H1 (cell line): Measurements from ENCODE around the gene PITPNM1. TPM values are rescaled to one million over a fixed set of nuclear protein-coding genes. Genes with fewer than 3 reads are reported as not detected.

Experiments
- CTCF ChIA-PET: fragments of 300-600 bp; sonication (Branson Sonifier 250); formaldehyde crosslinking; loops from one replicate; lab custom pipeline; 2021; ENCODE audit not compliant: partially characterized antibody; lab: Charles Lee
- POLR2A ChIA-PET: fragments of 300-600 bp; sonication (Branson Sonifier 250); formaldehyde crosslinking; loops from one replicate; lab custom pipeline; 2021; ENCODE audit warnings: inconsistent platforms; ENCODE audit not compliant: partially characterized antibody; lab: Charles Lee
- DNase-seq, 2 experiments: peaks; one replicate each; pipeline versions ENCODE4 v3.0.0 to v3.0.0-alpha.2; 2010 to 2022; ENCODE audit warnings: low spot score in 2 of 2, low read depth in 1 of 2, mixed read lengths in 1 of 2
- FAIRE-seq: peaks from 2 replicates; lab custom pipeline; 2011; peaks lifted over from hg19 to GRCh38; lab: Jason Lieb, UNC
- H2AFZ ChIP-seq: 2 replicates; pipeline ENCODE4 v1.8.1; 2012; ENCODE audit warnings: low read length, inconsistent platforms
- H2AK5ac ChIP-seq: 2 replicates; pipeline ENCODE4 v1.6.1; 2013; ENCODE audit warnings: low read depth, low read length
- H2BK120ac ChIP-seq: replicated peaks from 2 replicates; pipeline ENCODE3; 2013; ENCODE audit warnings: low read depth, low read length, inconsistent platforms
- H2BK12ac ChIP-seq: 2 replicates; pipeline ENCODE4 v1.6.1; 2013; ENCODE audit warnings: low read depth, low read length
- H2BK15ac ChIP-seq: 2 replicates; pipeline ENCODE4 v1.6.1; 2013; ENCODE audit warnings: low read length
- H2BK20ac ChIP-seq: 2 replicates; pipeline ENCODE4 v1.6.1; 2013; ENCODE audit warnings: low read length
- H2BK5ac ChIP-seq: 2 replicates; pipeline ENCODE4 v1.6.1; 2013; ENCODE audit warnings: low read depth, low read length
- H3K14ac ChIP-seq: 2 replicates; pipeline ENCODE4 v1.6.1; 2013; ENCODE audit warnings: inconsistent platforms; ENCODE audit not compliant: insufficient read length
- H3K18ac ChIP-seq: 2 replicates; pipeline ENCODE4 v1.6.1; 2013; ENCODE audit warnings: low read length; ENCODE audit errors: extremely low read depth
- H3K23ac ChIP-seq: 2 replicates; pipeline ENCODE4 v1.6.1; 2013; ENCODE audit warnings: inconsistent platforms; ENCODE audit not compliant: insufficient read length
- H3K23me2 ChIP-seq: 2 replicates; pipeline ENCODE4 v1.6.1; 2013; ENCODE audit warnings: low read depth, low read length
- H3K27ac ChIP-seq: 2 replicates; pipeline ENCODE4 v1.6.1; 2011; ENCODE audit warnings: low read depth, low read length, inconsistent platforms
- H3K27me3 ChIP-seq, 4 experiments: replicated peaks in 1 of 4; 1 replicate in 1 of 4; 2 replicates in 3 of 4; pipeline versions ENCODE4 v1.6.1 to v1.8.1; 2011 to 2013; ENCODE audit warnings: low read length in 3 of 4, mild to moderate bottlenecking in 3 of 4, inconsistent platforms in 2 of 4, mixed read lengths in 2 of 4, moderate library complexity in 1 of 4; ENCODE audit not compliant: control insufficient read depth in 3 of 4, insufficient read depth in 3 of 4; ENCODE audit errors: extremely low read depth in 1 of 4
- H3K36me3 ChIP-seq, 4 experiments: 2 replicates each; pipeline versions ENCODE4 v1.6.1 to v1.8.1; 2011 to 2013; ENCODE audit warnings: mild to moderate bottlenecking in 4 of 4, low read length in 3 of 4, moderate library complexity in 2 of 4, control low read depth in 1 of 4, inconsistent platforms in 1 of 4; ENCODE audit not compliant: insufficient read depth in 4 of 4, control insufficient read depth in 2 of 4
- H3K4ac ChIP-seq: replicated peaks from 2 replicates; pipeline ENCODE3; 2013; ENCODE audit warnings: low read length, low read depth, mixed read lengths, inconsistent platforms; ENCODE audit not compliant: insufficient read length
- H3K4me1 ChIP-seq, 4 experiments: replicated peaks in 1 of 4; 1 replicate in 1 of 4; 2 replicates in 3 of 4; pipeline versions ENCODE4 v1.6.1 to v1.8.1; 2011 to 2013; ENCODE audit warnings: low read length in 3 of 4, inconsistent platforms in 2 of 4, mixed read lengths in 1 of 4; ENCODE audit not compliant: insufficient read depth in 4 of 4, control insufficient read depth in 3 of 4
- H3K4me2 ChIP-seq, 2 experiments: 2 replicates each; pipeline versions ENCODE4 v1.6.1 to v1.8.1; 2011 to 2013; ENCODE audit warnings: low read depth in 2 of 2, low read length in 2 of 2, control low read depth in 1 of 2, inconsistent platforms in 1 of 2, mild to moderate bottlenecking in 1 of 2; ENCODE audit not compliant: insufficient read depth in 1 of 2
- H3K4me3 ChIP-seq, 4 experiments: fragments of 200-600, 300-600 bp in 1 of 4; sonication (generic), shearing (Covaris generic), sonication (Bioruptor Twin) in 1 of 4; 2 replicates each; pipeline versions ENCODE4 v1.5.1 to v1.8.1; 2011 to 2016; ENCODE audit warnings: low read length in 4 of 4, low read depth in 3 of 4, control low read depth in 2 of 4, inconsistent platforms in 2 of 4, mild to moderate bottlenecking in 2 of 4, mixed read lengths in 1 of 4, moderate library complexity in 1 of 4; ENCODE audit not compliant: insufficient read depth in 2 of 4; ENCODE audit errors: extremely low read depth in 1 of 4
- H3K56ac ChIP-seq: replicated peaks from 2 replicates; pipeline ENCODE3; 2013; ENCODE audit warnings: low read depth, mild to moderate bottlenecking, mixed read lengths, low read length, inconsistent platforms; ENCODE audit not compliant: insufficient read length
- H3K79me1 ChIP-seq: 2 replicates; pipeline ENCODE4 v1.6.1; 2013; ENCODE audit warnings: low read depth, low read length, control low read depth
- H3K79me2 ChIP-seq, 2 experiments: 2 replicates each; pipeline versions ENCODE4 v1.6.1 to v1.8.1; 2012 to 2013; ENCODE audit warnings: low read length in 2 of 2, mild to moderate bottlenecking in 2 of 2, inconsistent platforms in 1 of 2; ENCODE audit not compliant: insufficient read depth in 2 of 2, control insufficient read depth in 1 of 2
- H3K9ac ChIP-seq, 4 experiments: replicated peaks in 1 of 4; 1 replicate in 1 of 4; 2 replicates in 3 of 4; pipeline versions ENCODE4 v1.6.1 to v1.8.1; 2011 to 2013; ENCODE audit warnings: low read depth in 3 of 4, low read length in 3 of 4, control low read depth in 2 of 4, mild to moderate bottlenecking in 2 of 4, moderate library complexity in 2 of 4, inconsistent platforms in 1 of 4; ENCODE audit errors: extremely low read depth in 1 of 4
- H3K9me3 ChIP-seq, 2 experiments: 2 replicates each; pipeline versions ENCODE4 v1.6.1 to v1.8.1; 2012 to 2013; ENCODE audit warnings: mild to moderate bottlenecking in 2 of 2, moderate library complexity in 2 of 2, control low read depth in 1 of 2, inconsistent platforms in 1 of 2, low read depth in 1 of 2, low read length in 1 of 2, mixed read lengths in 1 of 2; ENCODE audit not compliant: insufficient read depth in 2 of 2
- H4K20me1 ChIP-seq, 2 experiments: replicated peaks in 1 of 2; 2 replicates each; pipeline versions ENCODE3 to v1.8.1; 2011 to 2013; ENCODE audit warnings: inconsistent platforms in 2 of 2, low read length in 2 of 2, mild to moderate bottlenecking in 1 of 2; ENCODE audit not compliant: insufficient read depth in 2 of 2, control insufficient read depth in 1 of 2
- H4K5ac ChIP-seq: 2 replicates; pipeline ENCODE4 v1.6.1; 2013; ENCODE audit warnings: low read length, low read depth, mixed read lengths, inconsistent platforms; ENCODE audit not compliant: insufficient read length
- H4K8ac ChIP-seq: 2 replicates; pipeline ENCODE4 v1.8.0; 2013; ENCODE audit warnings: mild to moderate bottlenecking, moderate library complexity, low read length, inconsistent platforms; ENCODE audit not compliant: insufficient read depth; ENCODE audit errors: extremely low read depth
- H4K91ac ChIP-seq: replicated peaks from 2 replicates; pipeline ENCODE3; 2013; ENCODE audit warnings: low read length, mixed read lengths, inconsistent platforms; ENCODE audit not compliant: insufficient read length
- BACH1 ChIP-seq: IDR thresholded peaks from 2 replicates; pipeline ENCODE4 v1.6.1; 2012; ENCODE audit warnings: low read length, improper control_type of control experiment
- BRCA1 ChIP-seq: IDR thresholded peaks from 2 replicates; pipeline ENCODE4 v1.6.1; 2012; ENCODE audit warnings: low read depth, low read length, improper control_type of control experiment
- CBX5 ChIP-seq: fragments of 300-800, 300-1000 bp; sonication (generic); IDR thresholded peaks from 2 replicates; pipeline ENCODE4 v1.7.1; 2016; ENCODE audit warnings: antibody characterized with exemption, low read length, low read depth
- JUN ChIP-seq: IDR thresholded peaks from 2 replicates; pipeline ENCODE4 v1.6.1; 2011; ENCODE audit warnings: low read depth, mild to moderate bottlenecking, improper control_type of control experiment, low read length
- NRF1 ChIP-seq: IDR thresholded peaks from 2 replicates; pipeline ENCODE4 v1.6.1; 2011; ENCODE audit warnings: mild to moderate bottlenecking, low read depth, low read length, improper control_type of control experiment
- POU5F1 ChIP-seq: IDR thresholded peaks from 2 replicates; pipeline ENCODE4 v1.6.1; 2011; ENCODE audit warnings: low read depth, mild to moderate bottlenecking, low read length, moderate library complexity
- RXRA ChIP-seq: IDR thresholded peaks from 2 replicates; pipeline ENCODE4 v1.6.1; 2011; ENCODE audit warnings: low read depth, mild to moderate bottlenecking, low read length, moderate library complexity; ENCODE audit not compliant: insufficient read depth
- SAP30 ChIP-seq: fragments of 300-600 bp; sonication (generic); IDR thresholded peaks from 2 replicates; pipeline ENCODE4 v1.7.1; 2012; ENCODE audit warnings: low read length, moderate library complexity, mild to moderate bottlenecking, inconsistent platforms; ENCODE audit not compliant: insufficient read depth, insufficient replicate concordance
- TAF1 ChIP-seq: IDR thresholded peaks from 2 replicates; pipeline ENCODE4 v1.6.1; 2011; ENCODE audit warnings: mild to moderate bottlenecking, low read depth, low read length
- TCF12 ChIP-seq: IDR thresholded peaks from 2 replicates; pipeline ENCODE4 v1.6.1; 2011; ENCODE audit warnings: low read depth, mild to moderate bottlenecking, low read length
- WGBS, 2 experiments: shearing (Covaris generic) in 1 of 2; methylation state at CpG; one replicate each; pipeline versions ENCODE4 v1.1.6 to v1.1.7; 2013 to 2015; ENCODE audit warnings: low lambda C conversion rate in 2 of 2, mixed read lengths in 2 of 2, inconsistent platforms in 1 of 2, low coverage in 1 of 2, missing lambda C conversion rate in 1 of 2; ENCODE audit not compliant: insufficient replicate concordance in 2 of 2, insufficient coverage in 1 of 2, insufficient read length in 1 of 2; ENCODE audit errors: extremely low coverage in 1 of 2, missing lambda C conversion rate in 1 of 2; 5-methylcytosine and 5-hydroxymethylcytosine counted together
- polyA plus RNA-seq, 7 experiments: library from polyadenylated mRNA; depleted of rRNA in 3 of 7; stranded (reverse) in 5 of 7; unstranded in 2 of 7; fragments of >200 nt in 5 of 7; fragments of 200-250 nt in 2 of 7; gene quantifications; 1 replicate in 5 of 7; 2 replicates in 1 of 7; 4 replicates in 1 of 7; pipeline versions ENCODE4 v1.2.1 to v1.2.3, GENCODE V29; 2011 to 2013; ENCODE audit warnings: missing spikeins in 2 of 7, mixed read lengths in 2 of 7
- total RNA-seq: library from RNA; stranded (reverse); fragmentation: NEBNext Ultra II Directional; extraction: Animal tissue kit (Norgen Biotek cat#: 25700); gene quantifications from 2 replicates; pipeline ENCODE4 v1.2.1, GENCODE V29; 2021

The PITPNM1 gene
- total and polyA plus RNA-seq, 2 of the 8 experiments (the other 6 are each of a cell fraction or from before 2014, with no cell fraction given), result 27.2 to 52.7 TPM

DNA sequence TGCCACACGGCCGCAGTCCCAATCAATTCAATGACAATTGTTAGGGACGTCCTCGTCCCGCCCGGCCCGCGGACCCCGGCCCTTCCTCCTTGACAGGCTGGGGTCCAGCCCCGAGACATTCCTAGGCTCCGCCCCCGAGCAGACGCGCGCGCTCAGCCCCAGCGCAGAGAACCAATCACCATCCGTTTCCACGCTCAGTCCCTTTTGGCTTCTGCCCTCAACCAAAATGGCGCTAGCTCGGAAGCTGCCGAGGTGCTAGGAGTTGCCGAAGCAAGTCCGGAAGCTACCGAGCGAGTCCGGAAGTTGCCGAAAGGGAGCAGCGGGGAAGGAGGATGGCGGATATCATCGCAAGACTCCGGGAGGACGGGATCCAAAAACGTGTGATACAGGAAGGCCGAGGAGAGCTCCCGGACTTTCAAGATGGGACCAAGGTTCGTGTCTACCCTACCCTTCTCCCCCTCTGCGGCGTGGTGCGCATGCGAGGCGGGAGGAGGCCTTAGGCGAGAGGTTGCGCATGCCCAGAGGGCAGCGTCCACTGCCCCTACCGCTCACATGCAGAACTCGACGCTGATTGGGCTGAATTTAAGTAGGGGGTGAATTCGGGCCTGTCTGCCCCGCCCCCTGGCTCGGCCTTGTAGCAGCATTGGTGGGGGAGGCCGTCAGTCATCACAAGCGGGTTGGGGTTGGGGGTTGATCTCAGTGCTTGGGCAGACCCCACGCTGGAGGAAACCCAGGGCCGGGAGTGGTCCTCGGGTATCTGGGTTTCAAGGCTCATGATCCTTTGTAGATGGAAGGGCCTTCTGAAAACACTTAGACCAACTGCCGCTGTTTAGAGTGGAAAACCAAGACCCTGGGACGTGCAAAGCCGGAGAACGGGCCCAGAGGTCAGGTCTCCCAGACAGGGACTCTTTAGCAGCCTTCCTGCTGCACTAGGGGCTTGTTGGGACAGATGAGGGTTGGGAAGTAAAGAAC is 22.1 kb downstream of the PITPNM1 start, which contains the start of gene AIP:
Gene AIP (plus strand): TSS at position 200 of the 972 bp plus-strand sequence. CDS start 133 bp downstream, at position 333.
- Histone ChIP-seq H3K4ac (no peak within 1 kb of the TSS), H3K23me2 (no peaks in the 10 kb centered on the region), H3K9ac (peak within 1 kb of the TSS in 3 of 4 experiments; percentile 62 to 79 (median 70); a peak in 6 of 7 replicates), H2BK20ac (no peak within 1 kb of the TSS), H3K4me1 (peaks cover 0 to 3% (median 3%) of the 10 kb centered on the region in 4 experiments; a peak in 3 of 7 replicates), H2BK15ac (peak within 1 kb of the TSS; percentile 78; the same call in 1 of the 2 replicates), H3K9me3 (no peaks in the 10 kb centered on the region), H3K4me2 (peak within 1 kb of the TSS; percentile 54 to 70), H3K18ac (peak within 1 kb of the TSS; percentile 94), H3K4me3 (peak within 1 kb of the TSS; percentile 44 to 64 (median 60)), H4K91ac (peak within 1 kb of the TSS; percentile 84), H3K27me3 (peaks cover 0 to 10% (median 9%) of the 10 kb centered on the region in 4 experiments; a peak in 6 of 7 replicates), H3K79me1 (no peaks in the 10 kb centered on the region), H3K56ac (no peak within 1 kb of the TSS), H2AK5ac (no peak within 1 kb of the TSS; the same call in 1 of the 2 replicates), H2AFZ (peak within 1 kb of the TSS; percentile 39; the same call in 1 of the 2 replicates), H3K27ac (peak within 1 kb of the TSS; percentile 67), H2BK12ac (peak within 1 kb of the TSS; percentile 92; the same call in 1 of the 2 replicates), H4K5ac (peak within 1 kb of the TSS; percentile 96), H3K23ac (no peak within 1 kb of the TSS), H3K36me3 (peaks cover 0 to 3% (median 0%) of the 10 kb centered on the region in 4 experiments; a peak in 1 of 8 replicates), H3K79me2 (no peaks in the 10 kb centered on the region), H4K8ac (peak within 1 kb of the TSS; percentile 98; the same call in 1 of the 2 replicates), H2BK5ac (peak within 1 kb of the TSS; percentile 76), H4K20me1 (peaks cover 0 to 5% of the 10 kb centered on the region in 2 experiments), H2BK120ac (no peak within 1 kb of the TSS), H3K14ac (no peak within 1 kb of the TSS)
- peak; percentile 93 to 97 for DNase-seq
- 11% methylated on average over 60 of the region's 60 CpGs; no CpG with 5 or more reads in 1 of the 2 experiments for WGBS, 2 experiments
- FAIRE-seq, result no peak
- CTCF ChIA-PET, result interaction anchor here (0.8 to 1.0 kb wide), 2 partner anchors 85 to 91 kb away, joined by 3 to 4 read pairs; partner anchors contain the start of gene RAD9A
- POLR2A ChIA-PET, result interaction anchor here (0.8 to 2.1 kb wide), 6 partner anchors 9 to 87 kb away, joined by 3 to 7 read pairs (median 4); partner anchors contain the start of gene TMEM134
- TF ChIP-seq BACH1 (no peak), TCF12 (no peak), SAP30 (no peak), CBX5 (no peak), TAF1 (peak; percentile 92), NRF1 (peak; percentile 83), BRCA1 (no peak), JUN (no peak), RXRA (no peak), POU5F1 (no peak)
